Measurements from ENCODE around the gene PLAGL1. TPM values are rescaled to one million over a fixed set of nuclear protein-coding genes. Genes with fewer than 3 reads are reported as not detected.
"Not testable (repeated sequence)": the region's sequence is repeated elsewhere in the genome, so short reads cannot be mapped to it uniquely, and the experiment has no call there.

PLAGL1 gene
- total and polyA plus RNA-seq, 12 donors, result 5.4 to 24.6 (median 12.5) TPM

DNA sequence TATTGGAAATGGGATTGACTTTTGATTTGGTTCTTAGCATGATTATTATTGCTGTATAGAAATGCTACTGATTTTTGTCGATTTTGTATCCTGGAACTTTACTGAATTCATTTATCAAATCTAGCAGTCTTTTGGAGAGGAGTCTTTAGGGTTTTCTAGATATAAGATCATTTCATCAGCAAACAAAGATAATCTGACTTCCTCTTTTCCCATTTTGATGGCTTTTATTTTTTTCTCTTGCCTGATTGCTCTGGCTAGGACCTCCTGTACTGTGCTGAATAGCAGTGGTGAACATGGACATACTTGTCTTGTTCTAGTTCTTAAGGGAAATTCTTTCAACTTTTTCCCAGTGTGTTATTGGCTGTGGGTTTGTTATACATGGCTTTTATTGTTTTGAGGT lies 79.2 kb downstream of the PLAGL1 start:
- H3K4me3 ChIP-seq, result no peak overlapping the region
- H3K9me3 ChIP-seq, result peaks cover 0 to 55% (median 13%) of the 10 kb centered on the region in 11 donors
- no peak for ATAC-seq
- H3K36me3 ChIP-seq, result no peaks in the 10 kb centered on the region
- intact Hi-C loops (cut with DNase I), result no loop called here
- H3K27ac ChIP-seq, result no peak overlapping the region
- WGBS, 2 donors, result 96 to 98% methylated on average over 1 of the region's 1 CpG
- H3K4me1 ChIP-seq, result no peaks in the 10 kb centered on the region
- DNase-seq, result no peak
- TF ChIP-seq, protein P1, sequence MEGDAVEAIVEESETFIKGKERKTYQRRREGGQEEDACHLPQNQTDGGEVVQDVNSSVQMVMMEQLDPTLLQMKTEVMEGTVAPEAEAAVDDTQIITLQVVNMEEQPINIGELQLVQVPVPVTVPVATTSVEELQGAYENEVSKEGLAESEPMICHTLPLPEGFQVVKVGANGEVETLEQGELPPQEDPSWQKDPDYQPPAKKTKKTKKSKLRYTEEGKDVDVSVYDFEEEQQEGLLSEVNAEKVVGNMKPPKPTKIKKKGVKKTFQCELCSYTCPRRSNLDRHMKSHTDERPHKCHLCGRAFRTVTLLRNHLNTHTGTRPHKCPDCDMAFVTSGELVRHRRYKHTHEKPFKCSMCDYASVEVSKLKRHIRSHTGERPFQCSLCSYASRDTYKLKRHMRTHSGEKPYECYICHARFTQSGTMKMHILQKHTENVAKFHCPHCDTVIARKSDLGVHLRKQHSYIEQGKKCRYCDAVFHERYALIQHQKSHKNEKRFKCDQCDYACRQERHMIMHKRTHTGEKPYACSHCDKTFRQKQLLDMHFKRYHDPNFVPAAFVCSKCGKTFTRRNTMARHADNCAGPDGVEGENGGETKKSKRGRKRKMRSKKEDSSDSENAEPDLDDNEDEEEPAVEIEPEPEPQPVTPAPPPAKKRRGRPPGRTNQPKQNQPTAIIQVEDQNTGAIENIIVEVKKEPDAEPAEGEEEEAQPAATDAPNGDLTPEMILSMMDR (IDR thresholded peaks at IDR 0.05), result no peak
- no peaks in the 10 kb centered on the region for H3K27me3 ChIP-seq

DNA sequence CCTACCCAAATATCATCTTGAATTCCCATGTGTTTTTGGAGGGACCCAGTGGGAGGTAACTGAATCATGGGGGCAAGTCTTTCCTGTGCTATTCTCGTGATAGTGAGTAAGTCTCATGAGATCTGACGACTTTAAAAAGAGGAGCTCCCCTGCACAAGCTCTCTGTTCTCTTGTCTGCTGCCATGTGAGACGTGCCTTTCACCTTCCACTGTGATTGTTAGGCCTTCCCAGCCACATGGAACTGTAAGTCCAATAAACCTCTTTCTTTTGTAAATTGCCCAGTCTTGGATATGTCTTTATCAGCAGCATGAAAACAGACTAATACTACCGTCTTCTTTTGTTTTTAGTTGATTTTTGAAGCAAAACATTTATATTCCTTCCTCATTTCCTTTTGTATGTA lies 91.0 kb downstream of the PLAGL1 start:
- intact Hi-C loops (cut with DNase I), result not testable (repeated sequence)

DNA sequence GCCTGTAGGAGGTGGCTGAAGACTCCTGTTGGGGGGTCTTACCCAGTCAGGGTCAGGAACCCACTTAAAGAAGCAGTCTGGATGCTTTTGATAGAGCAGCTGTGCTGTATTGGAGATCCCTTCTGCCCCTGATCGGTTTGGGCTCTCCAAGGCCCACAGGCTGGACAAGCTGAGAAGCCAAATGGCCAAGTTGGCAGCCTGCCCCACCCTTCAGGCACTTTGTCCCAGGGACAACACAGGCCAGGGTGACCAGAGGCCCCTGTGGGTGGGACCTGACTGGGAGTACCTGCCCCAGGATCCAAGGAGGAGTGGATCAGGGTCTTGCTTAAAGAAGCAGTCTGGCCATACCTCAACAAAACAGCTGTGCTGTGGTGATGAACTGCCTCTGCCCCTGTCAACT lies 95.4 kb downstream of the PLAGL1 start:
- TF ChIP-seq, protein P1 (IDR thresholded peaks at IDR 0.05), result no peak
- H3K27me3 ChIP-seq, result no peaks in the 10 kb centered on the region
- H3K27ac ChIP-seq, result no peak overlapping the region
- intact Hi-C loops (cut with DNase I), result no loop called here
- DNase-seq (no peak), ATAC-seq (no peak)
- H3K36me3 ChIP-seq, result no peaks in the 10 kb centered on the region
- H3K4me1 ChIP-seq, result no peaks in the 10 kb centered on the region
- WGBS, 2 donors, result 89 to 100% methylated on average over 1 of the region's 1 CpG
- no peak overlapping the region for H3K4me3 ChIP-seq
- peaks cover 0 to 37% (median 17%) of the 10 kb centered on the region in 11 donors for H3K9me3 ChIP-seq

More for the DNA sequence above, 91.0 kb downstream of the PLAGL1 start:
- H3K36me3 ChIP-seq, DNase-seq, H3K4me1 ChIP-seq, H3K27me3 ChIP-seq, ATAC-seq, H3K27ac ChIP-seq, H3K4me3 ChIP-seq: not testable (repeated sequence)
- H3K9me3 ChIP-seq, result peaks cover 0 to 30% (median 12%) of the 10 kb centered on the region in 11 donors
- 78 to 79% methylated on average over 4 of the region's 4 CpGs for WGBS, 2 donors

DNA sequence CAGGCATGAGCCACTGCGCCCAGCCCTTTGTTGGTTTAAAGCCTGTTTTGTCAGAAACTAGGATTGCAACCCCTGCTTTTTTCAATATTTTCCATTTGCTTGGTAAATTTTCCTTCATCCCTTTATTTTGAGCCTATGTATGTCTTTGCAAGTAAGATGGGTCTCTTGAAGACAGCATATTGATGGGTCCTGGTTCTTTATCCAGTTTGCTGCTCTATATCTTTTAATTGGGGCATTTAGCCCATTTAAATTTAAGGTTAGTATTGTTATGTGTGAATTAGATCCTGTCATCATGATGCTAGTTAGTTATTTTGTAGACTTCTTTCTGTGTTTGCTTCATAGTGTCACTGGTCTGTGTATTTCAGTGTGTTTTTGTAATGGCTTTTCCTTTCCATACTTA lies 97.0 kb downstream of the PLAGL1 start:
- no peak overlapping the region for H3K4me3 ChIP-seq
- WGBS, 2 donors, result 97 to 100% methylated on average over 1 of the region's 1 CpG
- DNase-seq (no peak), ATAC-seq (no peak)
- TF ChIP-seq, protein P1 (IDR thresholded peaks at IDR 0.05), result no peak
- H3K9me3 ChIP-seq, result peaks cover 0 to 36% (median 16%) of the 10 kb centered on the region in 11 donors
- no peak overlapping the region for H3K27ac ChIP-seq
- intact Hi-C loops (cut with DNase I), result no loop called here
- H3K36me3 ChIP-seq, result no peaks in the 10 kb centered on the region
- H3K4me1 ChIP-seq, result no peaks in the 10 kb centered on the region
- no peaks in the 10 kb centered on the region for H3K27me3 ChIP-seq

DNA sequence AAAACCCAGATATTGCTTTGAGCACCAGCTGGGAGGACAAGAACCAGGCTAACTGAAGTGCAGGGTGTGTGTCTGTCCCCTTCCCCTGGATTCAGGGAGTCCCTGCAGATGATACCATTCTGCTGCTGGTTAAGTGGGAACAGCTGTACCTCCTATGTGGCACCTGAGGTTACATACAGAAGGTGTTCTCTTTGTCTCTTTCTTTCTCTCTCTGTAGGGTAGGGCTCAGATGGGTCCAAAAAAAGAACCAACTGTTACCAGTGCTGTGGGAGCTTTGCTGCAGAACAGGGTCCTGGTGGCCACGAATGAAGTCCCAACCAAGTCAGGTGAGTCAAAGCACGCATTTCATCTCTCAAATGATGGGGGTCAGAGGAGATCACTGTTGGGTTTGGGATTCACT lies 105.2 kb downstream of the PLAGL1 start:
- 90% methylated on average over 2 of the region's 2 CpGs for WGBS, 2 donors
- DNase-seq (no peak), ATAC-seq (peak in 1 of 8 donors; percentile 34)
- peaks cover 0 to 7% (median 0%) of the 10 kb centered on the region in 11 donors for H3K9me3 ChIP-seq
- no peaks in the 10 kb centered on the region for H3K36me3 ChIP-seq
- peak overlapping the region in 6 of 10 donors; percentile 3 to 77 (median 53) for H3K27ac ChIP-seq
- no peak overlapping the region for H3K4me3 ChIP-seq
- H3K27me3 ChIP-seq, result no peaks in the 10 kb centered on the region
- H3K4me1 ChIP-seq, result peaks cover 0 to 24% (median 17%) of the 10 kb centered on the region in 9 donors
- TF ChIP-seq, protein P1 (IDR thresholded peaks at IDR 0.05), result no peak
- intact Hi-C loops (cut with DNase I), result no loop called here

Measured in heart right ventricle (tissue), 16 donors.